Keratinocyte (primary cell): ENCODE measurements around the gene DAB1. TPM values are rescaled to one million over a fixed set of nuclear protein-coding genes. Genes with fewer than 3 reads are reported as not detected.

Source experiments
- DNase-seq: peaks from one replicate; pipeline ENCODE4 v3.0.0-alpha.2; 2011; ENCODE audit warnings: low read depth, missing footprints, low spot score
- FAIRE-seq: peaks from 2 replicates; lab custom pipeline; 2011; peaks lifted over from hg19 to GRCh38; lab: Jason Lieb, UNC
- H2AFZ ChIP-seq: 2 replicates; pipeline ENCODE4 v1.6.0; 2012; ENCODE audit warnings: low read length, control low read depth, inconsistent platforms; ENCODE audit not compliant: control insufficient read depth
- H3K27ac ChIP-seq: 2 replicates; pipeline ENCODE4 v1.5.1; 2011; ENCODE audit warnings: low read length; ENCODE audit not compliant: control insufficient read depth, insufficient read depth
- H3K27me3 ChIP-seq: 3 replicates; pipeline ENCODE4 v1.6.0; 2011; ENCODE audit warnings: low read length; ENCODE audit not compliant: control insufficient read depth, insufficient read depth; ENCODE audit errors: extremely low read depth
- H3K36me3 ChIP-seq, 2 experiments: 2 replicates in 1 of 2; 3 replicates in 1 of 2; pipeline ENCODE4 v1.5.1; 2011; ENCODE audit warnings: low read length in 2 of 2, mild to moderate bottlenecking in 1 of 2; ENCODE audit not compliant: control insufficient read depth in 2 of 2, insufficient read depth in 2 of 2; ENCODE audit errors: extremely low read depth in 1 of 2
- H3K4me1 ChIP-seq: 3 replicates; pipeline ENCODE4 v1.5.1; 2011; ENCODE audit warnings: low read length; ENCODE audit not compliant: control insufficient read depth, insufficient read depth; ENCODE audit errors: extremely low read depth
- H3K4me2 ChIP-seq: 3 replicates; pipeline ENCODE4 v1.6.0; 2011; ENCODE audit warnings: low read depth, low read length; ENCODE audit not compliant: control insufficient read depth, insufficient read depth; ENCODE audit errors: extremely low read depth
- H3K4me3 ChIP-seq, 3 experiments: fragments of 200-600 bp in 1 of 3; sonication (generic) in 1 of 3; 2 replicates in 2 of 3; 3 replicates in 1 of 3; pipeline ENCODE4 v1.5.1; 2011 to 2016; ENCODE audit warnings: low read length in 3 of 3, mild to moderate bottlenecking in 3 of 3, control low read depth in 2 of 3, inconsistent platforms in 1 of 3, low read depth in 1 of 3, mixed read lengths in 1 of 3, mixed run types in 1 of 3, moderate library complexity in 1 of 3; ENCODE audit not compliant: control insufficient read depth in 2 of 3, insufficient read depth in 2 of 3; ENCODE audit errors: extremely low read depth in 1 of 3
- H3K79me2 ChIP-seq: 2 replicates; pipeline ENCODE4 v1.6.0; 2012; ENCODE audit warnings: low read length; ENCODE audit not compliant: control insufficient read depth, insufficient read depth
- H3K9ac ChIP-seq: 3 replicates; pipeline ENCODE4 v1.6.0; 2011; ENCODE audit warnings: low read length; ENCODE audit not compliant: control insufficient read depth, insufficient read depth; ENCODE audit errors: extremely low read depth
- H3K9me1 ChIP-seq: 3 replicates; pipeline ENCODE4 v1.6.0; 2011; ENCODE audit warnings: low read length; ENCODE audit not compliant: control insufficient read depth, insufficient read depth; ENCODE audit errors: extremely low read depth
- H3K9me3 ChIP-seq: 2 replicates; pipeline ENCODE4 v1.5.1; 2012; ENCODE audit warnings: low read depth, low read length; ENCODE audit not compliant: control insufficient read depth
- H4K20me1 ChIP-seq: 3 replicates; pipeline ENCODE4 v1.6.0; 2011; ENCODE audit warnings: low read length; ENCODE audit not compliant: control insufficient read depth, insufficient read depth; ENCODE audit errors: extremely low read depth
- EZH2 ChIP-seq: IDR thresholded peaks from one replicate; pipeline ENCODE4 v1.6.1; 2012; ENCODE audit warnings: inconsistent platforms, mild to moderate bottlenecking, low read length, moderate library complexity
- dilution Hi-C: fragments of 300-500 bp; cut with MboI; formaldehyde crosslinking; loops from one replicate; pipeline ENCODE4 v1.7.0; 2020; ENCODE audit warnings: low sequenced_read_pairs; ENCODE audit not compliant: extremely low pct_ligation_motif_present
- polyA plus RNA-seq, 5 experiments: library from polyadenylated mRNA; depleted of rRNA in 3 of 5; stranded (reverse) in 3 of 5; stranded (forward) in 1 of 5; unstranded in 1 of 5; fragments of >200 nt; gene quantifications; 1 replicate in 1 of 5; 2 replicates in 3 of 5; 3 replicates in 1 of 5; pipeline versions ENCODE4 v1.2.1 to v1.2.3, GENCODE V29; 2011 to 2012; ENCODE audit warnings: missing spikeins in 2 of 5, low read depth in 1 of 5, low replicate concordance in 1 of 5
- TF ChIP-seq, protein P1 (sequence below), 3 experiments: IDR thresholded peaks in 1 of 3; conservative IDR thresholded peaks in 1 of 3; optimal IDR thresholded peaks in 1 of 3; 2 replicates in 2 of 3; 3 replicates in 1 of 3; pipeline versions ENCODE3 to v1.5.1; 2011; ENCODE audit warnings: low read length in 3 of 3, mild to moderate bottlenecking in 3 of 3, moderate library complexity in 2 of 3, control low read depth in 1 of 3, inconsistent platforms in 1 of 3; ENCODE audit not compliant: insufficient read depth in 2 of 3; ENCODE audit errors: extremely low read depth in 1 of 3

Gene DAB1
- polyA plus RNA-seq, 1 donor (not counting 4 experiments of a cell fraction or from before 2014, with no cell fraction given): 0.01 TPM

DNA sequence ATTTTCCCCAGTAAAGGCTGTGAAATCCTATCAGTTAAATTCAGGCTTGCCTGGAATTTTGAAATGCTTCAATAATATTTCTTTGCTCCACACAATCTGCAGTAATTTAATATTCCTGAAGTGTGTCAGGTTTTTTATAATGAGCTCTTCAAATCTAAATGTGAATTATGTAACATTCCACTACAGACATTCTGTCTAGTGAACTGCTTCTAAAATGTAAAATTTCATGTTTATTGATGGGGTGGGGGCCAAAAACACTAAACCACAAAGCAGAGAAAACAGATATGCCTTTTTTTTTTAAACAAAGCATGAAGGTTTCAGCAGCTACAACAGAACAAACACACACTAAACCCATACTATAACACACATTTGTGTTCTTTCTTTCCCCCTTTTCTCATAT, 129.7 kb downstream of the DAB1 start:
- no peak overlapping the region for H3K4me3 ChIP-seq
- TF ChIP-seq, protein P1, sequence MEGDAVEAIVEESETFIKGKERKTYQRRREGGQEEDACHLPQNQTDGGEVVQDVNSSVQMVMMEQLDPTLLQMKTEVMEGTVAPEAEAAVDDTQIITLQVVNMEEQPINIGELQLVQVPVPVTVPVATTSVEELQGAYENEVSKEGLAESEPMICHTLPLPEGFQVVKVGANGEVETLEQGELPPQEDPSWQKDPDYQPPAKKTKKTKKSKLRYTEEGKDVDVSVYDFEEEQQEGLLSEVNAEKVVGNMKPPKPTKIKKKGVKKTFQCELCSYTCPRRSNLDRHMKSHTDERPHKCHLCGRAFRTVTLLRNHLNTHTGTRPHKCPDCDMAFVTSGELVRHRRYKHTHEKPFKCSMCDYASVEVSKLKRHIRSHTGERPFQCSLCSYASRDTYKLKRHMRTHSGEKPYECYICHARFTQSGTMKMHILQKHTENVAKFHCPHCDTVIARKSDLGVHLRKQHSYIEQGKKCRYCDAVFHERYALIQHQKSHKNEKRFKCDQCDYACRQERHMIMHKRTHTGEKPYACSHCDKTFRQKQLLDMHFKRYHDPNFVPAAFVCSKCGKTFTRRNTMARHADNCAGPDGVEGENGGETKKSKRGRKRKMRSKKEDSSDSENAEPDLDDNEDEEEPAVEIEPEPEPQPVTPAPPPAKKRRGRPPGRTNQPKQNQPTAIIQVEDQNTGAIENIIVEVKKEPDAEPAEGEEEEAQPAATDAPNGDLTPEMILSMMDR (optimal IDR thresholded peaks at IDR 0.05 in 1 of 3, IDR thresholded peaks at IDR 0.05 in 1 of 3, conservative IDR thresholded peaks at IDR 0.05 in 1 of 3; ENCODE audit: extremely low read depth in 1 of 3, insufficient read depth in 2 of 3, low read length in 3 of 3): no peak
- no peak for TF ChIP-seq EZH2
- no peaks in the 10 kb centered on the region for H3K9me3 ChIP-seq
- peaks cover 3% of the 10 kb centered on the region for H3K27me3 ChIP-seq
- H3K4me1 ChIP-seq: no peaks in the 10 kb centered on the region
- no peak overlapping the region for H2AFZ ChIP-seq
- no peaks in the 10 kb centered on the region for H4K20me1 ChIP-seq
- H3K4me2 ChIP-seq: no peak overlapping the region
- no peaks in the 10 kb centered on the region for H3K9me1 ChIP-seq
- H3K9ac ChIP-seq: no peak overlapping the region
- no peak overlapping the region for H3K27ac ChIP-seq
- no peak for FAIRE-seq
- dilution Hi-C loops: no loop called here
- no peak for DNase-seq
- H3K79me2 ChIP-seq: no peaks in the 10 kb centered on the region
- no peaks in the 10 kb centered on the region for H3K36me3 ChIP-seq

DNA sequence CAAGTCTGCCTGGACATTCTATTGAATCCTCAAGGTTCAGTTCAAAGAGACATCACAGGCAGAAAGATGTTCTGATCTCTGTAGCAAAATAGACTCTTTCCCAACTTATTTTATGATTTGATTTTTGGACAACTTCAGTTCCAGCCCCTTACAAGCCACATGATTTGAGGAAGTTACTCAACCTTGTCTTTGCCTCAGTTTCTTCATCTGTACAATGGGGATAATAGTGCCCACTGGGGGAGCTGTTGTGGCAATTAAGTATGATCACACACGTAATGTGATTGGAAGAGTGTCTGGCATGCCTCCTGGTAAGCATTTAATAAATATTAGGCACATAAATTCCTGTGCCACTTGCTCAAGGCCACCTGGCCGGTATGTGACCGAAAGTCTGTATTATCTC, 130.6 kb downstream of the DAB1 start:
- no peak overlapping the region for H3K9ac ChIP-seq
- H3K9me1 ChIP-seq: no peaks in the 10 kb centered on the region
- H3K27me3 ChIP-seq: peaks cover 3% of the 10 kb centered on the region
- H3K4me2 ChIP-seq: no peak overlapping the region
- H3K9me3 ChIP-seq: no peaks in the 10 kb centered on the region
- no peaks in the 10 kb centered on the region for H4K20me1 ChIP-seq
- TF ChIP-seq, protein P1 (optimal IDR thresholded peaks at IDR 0.05 in 1 of 3, IDR thresholded peaks at IDR 0.05 in 1 of 3, conservative IDR thresholded peaks at IDR 0.05 in 1 of 3; ENCODE audit: extremely low read depth in 1 of 3, insufficient read depth in 2 of 3, low read length in 3 of 3): no peak
- no peak for TF ChIP-seq EZH2
- no peaks in the 10 kb centered on the region for H3K36me3 ChIP-seq
- H2AFZ ChIP-seq: no peak overlapping the region
- no peak overlapping the region for H3K27ac ChIP-seq
- no peaks in the 10 kb centered on the region for H3K4me1 ChIP-seq
- dilution Hi-C loops: no loop called here
- H3K79me2 ChIP-seq: no peaks in the 10 kb centered on the region
- FAIRE-seq (no peak), DNase-seq (no peak)
- H3K4me3 ChIP-seq: no peak overlapping the region
